Measurements from ENCODE around the gene TAF4B.

DNA sequence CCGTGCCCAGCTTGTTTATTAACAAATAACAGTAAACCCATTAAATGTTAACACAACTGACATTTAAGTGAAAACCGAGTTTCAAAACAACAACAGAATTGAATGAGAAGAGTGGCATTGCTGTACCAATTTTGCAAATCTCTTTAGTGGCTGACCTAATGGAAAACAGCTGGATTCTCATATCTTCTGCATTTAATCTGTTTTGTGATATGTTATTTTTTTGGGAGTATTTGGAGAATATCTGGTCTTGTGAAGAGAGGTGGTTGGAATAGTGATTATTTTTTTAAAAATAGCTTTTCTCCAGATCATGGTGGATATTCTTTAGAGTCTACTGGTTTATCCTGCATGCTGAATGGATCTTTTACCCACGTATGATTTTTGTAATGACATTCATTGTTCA, 51.1 kb downstream of the TAF4B start:
- TF ChIP-seq, protein P1, sequence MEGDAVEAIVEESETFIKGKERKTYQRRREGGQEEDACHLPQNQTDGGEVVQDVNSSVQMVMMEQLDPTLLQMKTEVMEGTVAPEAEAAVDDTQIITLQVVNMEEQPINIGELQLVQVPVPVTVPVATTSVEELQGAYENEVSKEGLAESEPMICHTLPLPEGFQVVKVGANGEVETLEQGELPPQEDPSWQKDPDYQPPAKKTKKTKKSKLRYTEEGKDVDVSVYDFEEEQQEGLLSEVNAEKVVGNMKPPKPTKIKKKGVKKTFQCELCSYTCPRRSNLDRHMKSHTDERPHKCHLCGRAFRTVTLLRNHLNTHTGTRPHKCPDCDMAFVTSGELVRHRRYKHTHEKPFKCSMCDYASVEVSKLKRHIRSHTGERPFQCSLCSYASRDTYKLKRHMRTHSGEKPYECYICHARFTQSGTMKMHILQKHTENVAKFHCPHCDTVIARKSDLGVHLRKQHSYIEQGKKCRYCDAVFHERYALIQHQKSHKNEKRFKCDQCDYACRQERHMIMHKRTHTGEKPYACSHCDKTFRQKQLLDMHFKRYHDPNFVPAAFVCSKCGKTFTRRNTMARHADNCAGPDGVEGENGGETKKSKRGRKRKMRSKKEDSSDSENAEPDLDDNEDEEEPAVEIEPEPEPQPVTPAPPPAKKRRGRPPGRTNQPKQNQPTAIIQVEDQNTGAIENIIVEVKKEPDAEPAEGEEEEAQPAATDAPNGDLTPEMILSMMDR (IDR thresholded peaks at IDR 0.05; ENCODE audit: poor library complexity, severe bottlenecking), result no peak
- TF ChIP-seq EZH2 (IDR thresholded peaks at IDR 0.05; ENCODE audit: borderline replicate concordance, insufficient read depth, low read length, poor library complexity, severe bottlenecking), result no peak
- TF ChIP-seq POLR2AphosphoS5 (IDR thresholded peaks at IDR 0.05), result no peak
